SK-MEL-5 (cell line): ENCODE data around the gene DHDDS. TPM values are rescaled to one million over a fixed set of nuclear protein-coding genes. Genes with fewer than 3 reads are reported as not detected.

Experiments
- DNase-seq: peaks from one replicate; pipeline ENCODE4 v3.0.0-alpha.2; 2016; ENCODE audit warnings: low read depth, low spot score
- in situ Hi-C: cut with HindIII; loops from 2 replicates; pipeline ENCODE4 v1.10.0; 2016; ENCODE audit warnings: low sequenced_read_pairs, high pct_unique_total_duplicates, low pct_unique_long_range_greater_than_20kb
- total RNA-seq: library from RNA; depleted of rRNA; stranded (reverse); fragments of >200 nt; shearing (Covaris generic); gene quantifications from 2 replicates; pipeline ENCODE4 v1.2.3, GENCODE V29; 2014

The DHDDS gene
- total RNA-seq, 1 experiment from 2014 or later = 32.7 TPM

DNA sequence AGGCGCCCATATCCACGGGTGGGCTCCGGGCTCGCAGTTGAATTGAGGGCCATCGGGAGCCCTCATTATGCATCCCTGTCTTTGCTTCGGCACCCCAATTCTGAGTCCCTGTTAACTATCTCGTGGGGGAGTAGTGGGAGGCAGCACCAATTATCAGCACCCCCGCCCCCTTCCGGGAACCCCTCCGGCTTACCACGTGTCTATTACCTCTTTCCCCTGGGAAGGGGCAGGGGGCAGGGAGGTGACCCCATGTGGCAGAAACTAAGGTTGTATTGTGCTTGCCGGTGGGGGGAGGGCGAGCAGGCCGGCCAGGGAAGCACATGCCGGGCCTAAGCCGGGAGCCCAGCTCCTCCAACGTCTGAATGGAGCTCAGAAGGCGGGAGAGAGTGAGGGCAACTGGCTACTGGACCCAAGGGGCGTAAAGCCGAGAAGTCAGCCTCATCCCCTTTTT is 20.5 kb upstream of the DHDDS start:
- in situ Hi-C loops = no loop called here
- no peak for DNase-seq

DNA sequence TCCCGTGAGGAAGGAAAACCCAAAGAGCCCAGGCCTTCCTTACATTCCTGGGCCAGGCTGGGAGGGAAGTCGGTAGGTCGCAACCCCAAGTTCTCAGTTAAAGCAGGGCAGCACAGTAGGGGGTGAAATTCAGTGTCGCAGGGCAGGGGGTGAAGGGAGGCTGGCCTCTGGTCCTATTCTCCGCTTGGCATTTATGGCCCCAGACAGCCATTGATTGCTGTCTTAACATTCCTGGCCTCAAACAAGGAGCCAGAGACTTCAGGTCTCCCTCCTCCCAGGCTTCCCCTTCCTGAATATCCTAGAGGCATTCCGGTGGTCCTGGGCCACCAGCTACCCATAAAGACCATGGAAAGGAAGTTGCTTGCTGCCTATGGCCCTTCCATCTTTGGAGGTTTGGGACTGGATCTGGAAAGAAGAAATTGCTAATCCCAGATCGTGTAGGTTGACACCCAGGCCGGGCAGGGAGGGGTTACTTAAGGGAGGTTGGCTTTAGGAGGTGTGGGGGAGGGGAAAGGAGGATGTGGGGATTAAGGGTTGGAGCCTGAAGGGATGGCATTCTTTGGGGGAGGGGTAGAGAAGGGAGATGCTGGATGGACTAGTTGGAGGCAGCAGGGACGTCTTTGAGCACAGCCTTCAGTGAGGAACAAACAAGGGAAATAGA is 19.8 kb upstream of the DHDDS start:
- in situ Hi-C loops = no loop called here
- no peak for DNase-seq

DNA sequence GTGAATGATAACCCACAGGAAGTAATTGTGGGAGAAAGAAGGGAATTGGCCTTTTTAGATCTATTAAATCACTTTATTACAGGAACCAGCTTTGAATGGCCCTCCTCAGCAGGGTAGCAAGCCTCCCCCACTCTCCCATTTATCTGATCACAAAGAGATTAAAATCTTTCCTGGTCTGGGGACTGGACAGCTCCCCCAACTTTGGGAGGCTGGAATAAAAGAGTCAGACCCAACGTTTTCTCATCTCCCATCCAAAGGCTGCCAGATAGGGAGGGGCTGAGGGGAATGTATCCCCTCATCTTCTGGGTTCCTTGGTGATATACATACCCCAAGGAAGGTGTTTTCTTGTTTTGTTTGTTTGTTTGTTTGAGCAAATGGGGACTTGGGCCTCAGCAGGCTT is 19.1 kb upstream of the DHDDS start:
- DNase-seq = no peak
- in situ Hi-C loops = no loop called here

DNA sequence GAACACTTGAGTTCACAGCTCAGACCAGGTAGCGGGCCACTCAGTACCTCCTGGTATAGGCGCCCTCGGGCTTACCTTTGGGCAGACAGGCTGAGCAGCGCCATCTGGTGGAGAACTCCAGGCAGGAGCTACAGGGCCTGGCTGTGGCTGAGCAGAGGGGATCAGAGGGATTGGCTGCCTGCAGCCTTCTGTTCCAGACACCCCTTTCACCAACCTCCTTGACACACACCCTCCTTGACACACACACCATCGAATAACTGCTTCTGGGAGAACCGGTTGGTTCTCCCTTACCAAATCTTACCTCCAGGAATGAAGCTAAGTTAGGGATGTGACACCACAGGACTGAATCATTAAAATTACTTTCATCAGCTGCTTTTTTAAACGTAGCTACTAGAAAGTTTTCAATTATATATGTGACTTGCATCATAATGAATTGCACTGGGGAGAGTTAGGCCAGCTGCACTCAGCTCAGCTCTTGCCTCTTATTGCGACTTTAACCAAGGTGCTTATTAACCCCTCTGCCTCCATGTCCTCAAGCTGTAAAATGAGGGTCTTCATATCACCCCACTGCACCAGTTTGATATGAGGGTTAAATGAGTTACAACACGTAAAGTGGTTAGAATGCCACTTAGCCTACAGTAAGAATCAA is 14.9 kb upstream of the DHDDS start:
- DNase-seq = peak; percentile 73
- in situ Hi-C loops = no loop called here

DNA sequence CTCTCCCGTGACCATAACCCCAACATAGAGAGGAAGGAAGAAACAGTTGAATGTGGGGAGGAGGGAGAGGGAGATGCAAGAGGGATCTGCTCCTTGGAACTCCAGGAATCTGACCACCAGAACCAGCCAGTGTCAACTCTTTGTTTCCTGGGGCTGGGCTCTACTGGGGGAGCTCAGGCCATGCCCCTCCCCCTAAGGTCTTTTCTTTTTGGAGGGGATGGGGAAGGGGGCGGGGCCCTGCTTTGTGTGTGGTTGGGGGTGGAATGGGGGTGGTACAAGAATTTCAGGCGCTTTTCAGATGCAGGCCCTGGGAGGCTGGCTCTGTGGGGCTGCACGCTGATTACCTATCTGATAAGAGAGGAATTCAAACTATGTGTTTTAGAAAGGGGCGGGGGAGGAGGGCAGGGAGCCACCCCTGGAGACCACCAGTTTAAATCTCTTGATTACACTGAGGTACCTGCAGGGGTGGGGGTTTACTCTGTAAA is 13.2 kb upstream of the DHDDS start:
- in situ Hi-C loops = no loop called here
- DNase-seq = no peak

DNA sequence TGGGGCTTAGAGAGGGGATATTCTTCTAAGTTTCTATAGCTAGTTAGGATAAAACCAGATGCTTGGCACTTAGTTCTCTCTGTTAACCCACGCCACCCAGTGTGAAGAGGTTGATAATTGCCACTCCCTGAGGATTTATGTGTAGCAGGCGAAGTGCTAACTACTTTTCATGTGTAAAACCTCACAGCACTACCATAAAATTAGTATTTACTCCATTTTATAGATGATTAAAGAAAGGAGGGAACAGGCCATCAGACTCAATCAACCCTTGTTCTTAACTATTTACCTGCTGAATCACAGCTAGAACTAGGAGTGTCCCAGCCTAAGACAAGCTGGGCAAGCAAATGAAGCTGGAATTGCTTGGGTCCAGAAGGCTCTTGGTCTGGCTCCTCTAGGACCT is 12.6 kb upstream of the DHDDS start:
- DNase-seq = no peak
- in situ Hi-C loops = no loop called here

DNA sequence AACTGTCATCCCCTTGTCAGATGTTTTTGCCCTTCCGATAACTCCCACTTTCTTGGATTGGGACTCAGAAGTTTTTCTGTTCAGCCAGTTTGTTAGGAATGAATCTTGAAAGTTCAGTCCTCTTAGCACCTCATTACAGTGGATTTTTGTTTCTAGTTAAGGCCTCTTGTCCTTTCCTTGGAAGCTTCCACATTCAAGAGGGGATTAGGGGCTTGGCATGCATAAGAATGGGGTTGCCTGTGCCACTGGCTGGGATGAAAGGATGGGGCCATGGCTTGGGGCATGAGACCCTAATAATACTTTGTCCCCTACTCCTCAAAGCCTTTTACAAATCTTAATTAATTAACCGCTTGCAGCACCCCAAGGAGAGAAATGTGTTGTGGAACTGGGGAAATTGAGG is 2.4 kb upstream of the DHDDS start:
- DNase-seq = no peak
- in situ Hi-C loops = no loop called here

DNA sequence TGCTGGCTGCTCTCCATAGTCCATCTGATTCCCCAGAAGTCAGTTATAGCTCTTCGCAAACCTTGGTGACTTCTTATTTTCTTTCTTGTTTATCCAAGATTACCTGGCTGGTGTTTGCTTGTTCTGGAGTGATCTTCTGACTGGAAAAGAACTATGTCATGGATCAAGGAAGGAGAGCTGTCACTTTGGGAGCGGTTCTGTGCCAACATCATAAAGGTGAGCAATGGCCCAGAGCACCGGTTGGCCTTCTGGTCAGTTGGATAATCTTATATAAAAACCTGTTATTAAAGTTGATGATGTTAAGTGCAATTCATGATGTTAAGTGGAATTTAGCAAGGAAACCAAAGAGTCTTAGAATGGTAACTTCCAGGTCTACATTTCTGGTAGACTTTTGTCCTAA is 672 bp downstream of the DHDDS start:
- in situ Hi-C loops = no loop called here
- DNase-seq = no peak

DNA sequence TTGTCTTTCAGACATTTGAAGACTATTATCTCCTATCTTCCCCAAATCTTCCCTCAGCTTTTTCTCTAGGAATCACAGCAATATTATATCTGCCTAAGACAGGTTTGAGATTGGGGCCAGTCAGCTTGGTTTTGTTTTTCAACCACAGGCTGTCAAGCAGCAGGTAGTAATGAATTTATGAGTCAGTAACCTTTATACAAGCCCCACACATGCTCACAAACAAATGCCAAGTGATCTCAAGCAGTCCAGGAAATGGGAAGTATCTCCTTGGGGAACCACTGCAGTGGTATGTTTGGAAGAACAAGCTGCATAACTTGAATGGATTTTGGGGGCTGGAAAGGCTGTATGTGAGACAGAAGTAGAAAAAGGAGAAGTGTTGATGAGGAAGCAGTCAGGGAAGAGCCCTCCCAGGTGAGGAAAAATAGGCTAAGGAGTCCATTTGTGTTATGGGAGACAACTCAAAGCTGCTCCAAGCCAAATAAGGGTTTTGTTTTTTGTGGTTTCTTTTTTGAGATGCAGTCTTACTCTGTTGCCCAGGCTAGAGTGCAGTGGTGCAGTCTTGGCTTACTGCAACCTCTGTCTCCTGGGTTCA is 2.1 kb downstream of the DHDDS start:
- in situ Hi-C loops = no loop called here
- DNase-seq = no peak

DNA sequence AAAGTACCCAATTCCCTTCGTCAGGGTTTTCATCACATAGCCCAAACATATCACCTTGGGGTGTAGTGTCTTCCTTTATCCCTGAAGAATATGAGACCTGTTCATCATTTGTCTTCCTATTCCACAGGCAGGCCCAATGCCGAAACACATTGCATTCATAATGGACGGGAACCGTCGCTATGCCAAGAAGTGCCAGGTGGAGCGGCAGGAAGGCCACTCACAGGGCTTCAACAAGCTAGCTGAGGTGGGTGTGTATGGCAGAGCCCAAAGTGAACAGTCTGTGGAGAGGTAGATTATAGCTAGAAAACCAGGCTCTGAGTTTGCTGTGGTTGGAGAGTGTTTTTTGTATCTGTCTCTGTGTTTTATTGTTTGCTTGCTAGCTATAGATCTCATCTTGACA is 5.9 kb downstream of the DHDDS start:
- in situ Hi-C loops = no loop called here

DNA sequence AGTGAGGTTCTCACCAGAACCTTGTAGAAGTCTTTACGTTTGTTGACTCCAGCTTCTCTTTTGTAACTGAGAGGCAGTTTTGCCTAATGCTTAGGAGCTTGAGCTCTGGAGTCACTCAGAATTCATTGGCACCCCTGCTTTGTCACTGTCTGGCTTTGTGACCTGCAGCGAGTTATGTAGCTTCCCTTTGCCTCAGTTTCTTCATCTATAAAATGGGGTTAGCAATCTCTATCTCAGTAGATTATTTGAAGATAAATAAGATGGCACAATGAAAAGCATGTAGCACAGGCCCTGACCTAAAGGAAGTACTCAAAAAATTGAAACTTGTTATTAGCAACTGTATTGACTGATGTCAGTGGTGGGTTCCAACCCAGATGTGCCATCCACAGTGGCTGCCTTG is 8.1 kb downstream of the DHDDS start:
- in situ Hi-C loops = no loop called here
- DNase-seq = no peak

More for the DNA sequence above, 5.9 kb downstream of the DHDDS start:
- no peak for DNase-seq

DNA sequence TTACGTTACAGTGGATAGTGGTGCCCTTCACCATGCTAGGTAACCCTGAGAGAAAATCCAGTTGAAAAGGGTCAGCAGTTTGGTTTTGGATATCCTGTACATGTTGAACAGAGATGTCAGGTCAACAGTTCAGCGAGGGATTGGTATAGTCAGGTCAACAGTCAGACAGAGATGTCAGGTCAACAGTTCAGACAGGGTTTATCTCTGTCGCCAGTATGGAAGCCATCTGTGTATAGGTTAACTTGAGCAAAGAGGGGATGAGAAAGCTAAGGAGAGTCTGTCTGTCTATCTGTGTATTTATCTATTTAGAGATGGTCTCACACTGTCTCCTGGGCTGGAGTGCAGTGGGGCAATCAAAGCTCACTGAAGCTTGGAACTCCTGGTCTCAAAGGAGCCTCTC is 17.7 kb downstream of the DHDDS start:
- in situ Hi-C loops = no loop called here
- DNase-seq = no peak

DNA sequence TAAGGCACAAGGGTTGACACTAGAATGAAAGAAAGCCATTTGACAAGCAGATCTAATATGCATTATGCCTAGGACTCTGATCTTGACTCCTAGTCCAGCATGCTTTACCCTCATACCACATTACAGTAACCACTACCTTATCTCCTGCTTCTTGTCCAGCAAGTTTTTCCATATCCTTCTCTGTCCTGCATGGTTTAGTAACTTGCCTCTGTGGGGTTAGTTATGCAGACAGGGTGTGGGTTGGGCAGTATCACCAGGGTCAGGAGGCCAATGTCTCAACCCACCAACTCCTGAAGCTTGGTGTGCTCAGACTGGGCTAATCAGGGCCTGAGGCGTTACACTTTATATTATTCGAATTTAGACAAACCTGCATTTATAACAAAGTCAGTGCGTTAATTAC is 18.8 kb downstream of the DHDDS start:
- in situ Hi-C loops = no loop called here
- no peak for DNase-seq

DNA sequence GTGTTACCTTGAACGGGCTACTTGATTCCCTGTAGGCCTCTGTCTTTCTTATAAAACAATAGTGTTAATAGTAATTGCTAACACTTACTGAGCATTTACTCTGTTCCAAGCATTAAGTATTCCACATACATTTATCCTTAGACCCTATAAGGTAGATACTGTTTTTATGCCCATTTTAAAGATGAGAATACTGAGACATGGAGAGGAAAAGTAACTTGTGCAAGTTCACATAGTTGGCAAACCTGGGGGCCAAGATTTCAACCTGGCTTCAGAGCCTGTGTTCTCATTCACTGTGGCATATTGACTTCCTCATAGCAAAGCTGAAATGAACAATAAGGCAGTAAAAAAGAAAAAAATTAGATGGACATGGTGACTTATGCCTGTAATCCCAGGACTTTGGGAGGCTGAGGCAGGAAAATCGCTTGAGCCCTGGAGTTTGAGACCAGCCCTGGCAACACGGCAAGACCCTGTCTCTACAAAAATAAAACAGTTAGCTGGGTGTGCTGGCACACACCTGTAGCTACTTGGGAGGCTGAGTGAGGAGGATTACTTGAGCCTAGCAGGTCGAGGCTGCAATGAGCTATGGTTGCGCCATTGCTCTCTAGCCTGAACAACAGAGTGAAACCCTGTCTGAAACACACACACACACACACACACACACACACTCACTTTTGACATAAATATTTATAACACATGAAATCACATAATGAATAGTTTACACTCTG is 20.5 kb downstream of the DHDDS start:
- in situ Hi-C loops = no loop called here
- DNase-seq = no peak

DNA sequence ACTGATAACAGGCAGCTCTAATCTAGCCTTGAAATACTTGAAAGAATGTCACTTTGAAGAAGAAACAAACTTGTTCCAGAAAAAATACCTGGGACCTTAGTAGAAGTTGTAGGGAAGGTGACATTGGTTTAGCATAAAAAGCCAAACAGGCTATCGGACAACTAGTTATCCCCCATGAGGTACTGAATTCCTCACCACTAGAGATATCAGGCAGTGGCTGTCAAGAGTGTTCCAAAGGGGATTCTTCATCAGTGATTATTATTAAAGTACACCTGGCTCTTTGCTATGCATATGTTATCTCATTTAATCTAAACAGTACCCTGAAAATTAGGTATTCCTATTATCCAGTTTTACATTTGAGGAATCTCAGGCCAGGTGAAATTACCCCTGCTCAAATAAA is 27.0 kb downstream of the DHDDS start:
- no peak for DNase-seq
- in situ Hi-C loops = no loop called here

DNA sequence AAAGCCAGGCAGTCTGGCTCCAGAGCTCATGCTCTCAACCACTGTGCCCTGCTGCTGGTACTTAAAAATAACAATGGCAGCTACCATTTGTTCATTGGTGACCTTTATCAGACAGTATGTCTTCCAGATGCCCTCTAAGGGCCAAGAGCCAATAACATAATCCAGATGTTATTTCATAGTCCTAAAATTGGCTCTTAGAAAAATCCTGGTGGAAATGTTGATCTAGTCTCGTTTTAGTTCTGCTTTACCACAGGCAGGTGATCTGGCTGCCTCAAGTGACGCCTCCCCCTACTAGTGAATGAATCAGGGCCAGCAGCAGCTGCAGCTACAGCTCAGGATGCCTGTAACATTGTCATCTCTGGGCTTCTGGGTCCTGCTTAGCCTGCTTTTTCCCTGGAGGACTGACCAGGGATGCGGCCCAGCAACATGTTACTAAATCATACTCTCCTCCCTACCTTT is 27.5 kb downstream of the DHDDS start:
- no peak for DNase-seq
- in situ Hi-C loops = no loop called here

DNA sequence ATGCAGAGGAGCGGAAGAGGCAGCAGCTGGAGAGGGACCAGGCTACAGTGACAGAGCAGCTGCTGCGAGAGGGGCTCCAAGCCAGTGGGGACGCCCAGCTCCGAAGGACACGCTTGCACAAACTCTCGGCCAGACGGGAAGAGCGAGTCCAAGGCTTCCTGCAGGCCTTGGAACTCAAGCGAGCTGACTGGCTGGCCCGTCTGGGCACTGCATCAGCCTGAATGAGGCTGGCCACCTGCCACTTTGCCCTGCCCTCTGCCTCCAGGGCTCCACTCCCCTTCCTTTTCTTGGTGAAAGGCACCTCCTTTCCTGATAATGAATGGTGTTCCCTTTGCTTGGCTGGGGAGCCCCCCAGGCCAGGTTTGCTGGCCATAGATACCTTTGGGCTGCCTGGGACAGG is 36.8 kb downstream of the DHDDS start:
- no peak for DNase-seq
- in situ Hi-C loops = no loop called here

DNA sequence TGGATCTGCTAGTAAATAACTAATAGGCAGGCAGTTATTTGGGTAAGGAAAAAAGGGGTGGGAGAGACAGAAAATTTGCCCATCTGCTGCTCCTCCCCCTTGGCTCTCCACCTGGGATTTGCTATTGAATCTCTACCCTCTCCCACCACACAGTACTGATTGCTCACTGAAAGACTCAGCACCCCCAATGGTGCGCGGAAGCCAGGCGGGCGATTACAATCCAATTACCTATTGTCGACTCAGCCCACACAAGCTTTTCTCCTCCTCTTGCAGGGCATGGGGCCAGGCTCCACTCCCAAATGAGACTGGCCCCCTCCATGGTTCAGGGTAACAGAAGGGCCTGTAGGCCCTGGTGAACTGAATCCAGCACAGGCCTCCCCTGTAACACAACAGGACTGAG is 37.4 kb downstream of the DHDDS start:
- in situ Hi-C loops = no loop called here
- no peak for DNase-seq
